ENCODE results near the gene THAP4. TPM values are rescaled to one million over a fixed set of nuclear protein-coding genes. Genes with fewer than 3 reads are reported as not detected.

THAP4 gene
- total and polyA plus RNA-seq, 2 experiments from 2014 or later, result 82.0 to 101 TPM

GRCh38 chr2:241584436-241584835 lies 52.5 kb downstream of the THAP4 start:
- Histone ChIP-seq H3K9me3 (ENCODE audit: low read depth) (no peaks in the 10 kb centered on the region), H3K36me3 (peaks cover 13% of the 10 kb centered on the region), H3K4me1 (ENCODE audit: low read depth) (no peaks in the 10 kb centered on the region), H3K4me3 (no peak overlapping the region), H3K27me3 (no peaks in the 10 kb centered on the region), H3K27ac (no peak overlapping the region)
- peak in 1 of 2 donors; percentile 44 for DNase-seq (ENCODE audit: low read depth in 1 of 2, low spot score in 1 of 2)
- TF ChIP-seq CTCF (IDR thresholded peaks at IDR 0.05; ENCODE audit: low read depth, low read length), result no peak

GRCh38 chr2:241582806-241583205 lies 54.2 kb downstream of the THAP4 start:
- TF ChIP-seq CTCF (IDR thresholded peaks at IDR 0.05; ENCODE audit: low read depth, low read length), result no peak
- Histone ChIP-seq H3K4me1 (ENCODE audit: low read depth) (no peaks in the 10 kb centered on the region), H3K36me3 (peaks cover 13% of the 10 kb centered on the region), H3K27me3 (no peaks in the 10 kb centered on the region), H3K9me3 (ENCODE audit: low read depth) (no peaks in the 10 kb centered on the region), H3K27ac (no peak overlapping the region), H3K4me3 (no peak overlapping the region)
- DNase-seq (ENCODE audit: low read depth in 1 of 2, low spot score in 1 of 2), result no peak

- Histone ChIP-seq H3K27me3 (no peaks in the 10 kb centered on the region), H3K36me3 (peaks cover 13% of the 10 kb centered on the region), H3K27ac (no peak overlapping the region), H3K9me3 (ENCODE audit: low read depth) (no peaks in the 10 kb centered on the region), H3K4me1 (ENCODE audit: low read depth) (no peaks in the 10 kb centered on the region), H3K4me3 (no peak overlapping the region)
- DNase-seq (ENCODE audit: low read depth in 1 of 2, low spot score in 1 of 2), result no peak
- TF ChIP-seq CTCF (IDR thresholded peaks at IDR 0.05; ENCODE audit: low read depth, low read length), result no peak
These were observed 54.6 kb downstream of the THAP4 start for GRCh38 chr2:241582328-241582727.

- peaks cover 8% of the 10 kb centered on the region for H3K36me3 ChIP-seq
- no peaks in the 10 kb centered on the region for H3K27me3 ChIP-seq
- H3K27ac ChIP-seq, result no peak overlapping the region
- no peaks in the 10 kb centered on the region for H3K4me1 ChIP-seq (ENCODE audit: low read depth)
- no peak overlapping the region for H3K4me3 ChIP-seq
- no peak for DNase-seq (ENCODE audit: low read depth in 1 of 2, low spot score in 1 of 2)
- H3K9me3 ChIP-seq (ENCODE audit: low read depth), result no peaks in the 10 kb centered on the region
- TF ChIP-seq CTCF (IDR thresholded peaks at IDR 0.05; ENCODE audit: low read depth, low read length), result no peak
These were observed 57.7 kb downstream of the THAP4 start for GRCh38 chr2:241579281-241579680.

GRCh38 chr2:241577413-241578122 lies 59.4 kb downstream of the THAP4 start:
- H3K4me1 ChIP-seq (ENCODE audit: low read depth), result no peaks in the 10 kb centered on the region
- no peaks in the 10 kb centered on the region for H3K36me3 ChIP-seq
- no peak overlapping the region for H3K27ac ChIP-seq
- TF ChIP-seq CTCF (IDR thresholded peaks at IDR 0.05; ENCODE audit: low read depth, low read length), result no peak
- DNase-seq (ENCODE audit: low read depth in 1 of 2, low spot score in 1 of 2), result peak in 1 of 2 donors; percentile 71
- no peaks in the 10 kb centered on the region for H3K9me3 ChIP-seq (ENCODE audit: low read depth)
- H3K4me3 ChIP-seq, result no peak overlapping the region
- no peaks in the 10 kb centered on the region for H3K27me3 ChIP-seq

Data from cardiac muscle cell (in vitro differentiated cells and primary cell).